ENCODE data around the gene CCNT1. TPM values are rescaled to one million over a fixed set of nuclear protein-coding genes. Genes with fewer than 3 reads are reported as not detected.

Gene CCNT1
- total and polyA plus RNA-seq, 2 of the 13 experiments (the other 11 are each of a cell fraction or from before 2014, with no cell fraction given) = 18.0 to 28.2 TPM

DNA sequence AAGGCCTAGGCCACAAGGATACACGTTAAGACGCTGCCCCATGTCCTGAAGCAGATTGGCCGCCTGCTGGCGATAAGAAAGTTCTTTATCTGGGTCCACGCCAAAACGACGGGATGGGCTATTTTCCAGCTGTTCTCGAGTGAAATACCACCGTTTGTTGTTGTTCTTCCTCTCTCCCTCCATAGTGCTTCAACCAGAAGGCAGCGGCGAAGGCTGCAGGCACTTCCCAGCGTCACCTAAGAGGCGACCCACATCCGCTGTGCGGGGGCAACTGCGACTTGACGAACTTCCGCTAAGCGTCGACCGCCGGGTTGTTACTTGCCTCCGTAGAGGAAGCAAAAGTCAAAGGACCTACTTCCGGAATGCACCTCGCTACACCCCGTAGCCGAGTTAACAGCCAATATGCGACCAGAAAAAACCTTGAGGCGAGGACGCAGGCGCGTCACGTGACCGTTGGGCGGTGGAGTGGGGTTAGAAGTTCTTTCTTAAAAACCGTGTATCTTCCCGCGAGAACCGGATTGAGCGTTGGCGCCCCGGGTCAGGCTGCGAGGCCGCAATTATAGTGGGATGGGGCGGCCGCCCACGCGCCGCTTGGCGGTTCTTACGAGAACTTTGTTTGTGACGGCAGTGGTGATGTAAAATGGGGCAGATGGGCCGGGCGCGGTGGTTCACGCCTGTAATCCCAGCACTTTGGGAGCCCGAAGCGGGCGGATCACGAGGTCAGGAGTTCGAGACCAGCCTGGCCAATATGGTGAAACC, at the start of gene CCNT1 (continued):
- TF ChIP-seq CREB1 (IDR thresholded peaks at IDR 0.05) (peak; percentile 95), CREB1 (CRISPR knock-in tag; IDR thresholded peaks at IDR 0.05) (peak; percentile 97), ZNF660 (CRISPR knock-in tag; IDR thresholded peaks at IDR 0.05; ENCODE audit: borderline replicate concordance, low read depth) (no peak), TCF7 (IDR thresholded peaks at IDR 0.05; ENCODE audit: low read depth) (no peak), ZSCAN22 (CRISPR knock-in tag; IDR thresholded peaks at IDR 0.05) (peak; percentile 53; the same call in 1 of the 2 replicates), NR2C2 (CRISPR knock-in tag; IDR thresholded peaks at IDR 0.05; ENCODE audit: borderline replicate concordance) (peak; percentile 96), MAFF (IDR thresholded peaks at IDR 0.05; ENCODE audit: low read depth, low read length) (no peak; the same call in 1 of the 2 replicates), ZNF550 (CRISPR knock-in tag; IDR thresholded peaks at IDR 0.05; ENCODE audit: borderline replicate concordance) (no peak), EP300 (IDR thresholded peaks at IDR 0.05; ENCODE audit: low read depth in 2 of 2, low read length in 2 of 2) (peak; percentile 27 to 40; a peak in 1 of 4 replicates), EP300 (CRISPR knock-in tag; IDR thresholded peaks at IDR 0.05; ENCODE audit: borderline replicate concordance) (no peak), SRSF4 (IDR thresholded peaks at IDR 0.05; ENCODE audit: low read depth, low read length, poor library complexity, severe bottlenecking) (no peak), ZNF644 (CRISPR knock-in tag; IDR thresholded peaks at IDR 0.05; ENCODE audit: low read depth) (0 out of 2 replicates have a peak, but pooled peaks have one; percentile 34), ZNF569 (CRISPR knock-in tag; IDR thresholded peaks at IDR 0.05; ENCODE audit: borderline replicate concordance) (no peak), RORA (CRISPR knock-in tag; IDR thresholded peaks at IDR 0.05) (no peak), SNAPC2 (CRISPR knock-in tag; IDR thresholded peaks at IDR 0.05) (no peak; the same call in 1 of the 2 replicates)
- TF ChIP-seq, protein P1, sequence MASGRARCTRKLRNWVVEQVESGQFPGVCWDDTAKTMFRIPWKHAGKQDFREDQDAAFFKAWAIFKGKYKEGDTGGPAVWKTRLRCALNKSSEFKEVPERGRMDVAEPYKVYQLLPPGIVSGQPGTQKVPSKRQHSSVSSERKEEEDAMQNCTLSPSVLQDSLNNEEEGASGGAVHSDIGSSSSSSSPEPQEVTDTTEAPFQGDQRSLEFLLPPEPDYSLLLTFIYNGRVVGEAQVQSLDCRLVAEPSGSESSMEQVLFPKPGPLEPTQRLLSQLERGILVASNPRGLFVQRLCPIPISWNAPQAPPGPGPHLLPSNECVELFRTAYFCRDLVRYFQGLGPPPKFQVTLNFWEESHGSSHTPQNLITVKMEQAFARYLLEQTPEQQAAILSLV (CRISPR knock-in tag; IDR thresholded peaks at IDR 0.05; ENCODE audit: borderline replicate concordance) = peak; percentile 16
- TF ChIP-seq, protein P2, sequence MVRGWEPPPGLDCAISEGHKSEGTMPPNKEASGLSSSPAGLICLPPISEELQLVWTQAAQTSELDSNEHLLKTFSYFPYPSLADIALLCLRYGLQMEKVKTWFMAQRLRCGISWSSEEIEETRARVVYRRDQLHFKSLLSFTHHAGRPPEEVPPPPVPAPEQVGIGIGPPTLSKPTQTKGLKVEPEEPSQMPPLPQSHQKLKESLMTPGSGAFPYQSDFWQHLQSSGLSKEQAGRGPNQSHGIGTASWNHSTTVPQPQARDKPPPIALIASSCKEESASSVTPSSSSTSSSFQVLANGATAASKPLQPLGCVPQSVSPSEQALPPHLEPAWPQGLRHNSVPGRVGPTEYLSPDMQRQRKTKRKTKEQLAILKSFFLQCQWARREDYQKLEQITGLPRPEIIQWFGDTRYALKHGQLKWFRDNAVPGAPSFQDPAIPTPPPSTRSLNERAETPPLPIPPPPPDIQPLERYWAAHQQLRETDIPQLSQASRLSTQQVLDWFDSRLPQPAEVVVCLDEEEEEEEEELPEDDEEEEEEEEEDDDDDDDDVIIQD (CRISPR knock-in tag; IDR thresholded peaks at IDR 0.05; ENCODE audit: low read depth) = peak; percentile 98
- TF ChIP-seq, protein P3, sequence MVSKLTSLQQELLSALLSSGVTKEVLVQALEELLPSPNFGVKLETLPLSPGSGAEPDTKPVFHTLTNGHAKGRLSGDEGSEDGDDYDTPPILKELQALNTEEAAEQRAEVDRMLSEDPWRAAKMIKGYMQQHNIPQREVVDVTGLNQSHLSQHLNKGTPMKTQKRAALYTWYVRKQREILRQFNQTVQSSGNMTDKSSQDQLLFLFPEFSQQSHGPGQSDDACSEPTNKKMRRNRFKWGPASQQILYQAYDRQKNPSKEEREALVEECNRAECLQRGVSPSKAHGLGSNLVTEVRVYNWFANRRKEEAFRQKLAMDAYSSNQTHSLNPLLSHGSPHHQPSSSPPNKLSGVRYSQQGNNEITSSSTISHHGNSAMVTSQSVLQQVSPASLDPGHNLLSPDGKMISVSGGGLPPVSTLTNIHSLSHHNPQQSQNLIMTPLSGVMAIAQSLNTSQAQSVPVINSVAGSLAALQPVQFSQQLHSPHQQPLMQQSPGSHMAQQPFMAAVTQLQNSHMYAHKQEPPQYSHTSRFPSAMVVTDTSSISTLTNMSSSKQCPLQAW (CRISPR knock-in tag; IDR thresholded peaks at IDR 0.05) = peak; percentile 94
- TF ChIP-seq, protein P4, sequence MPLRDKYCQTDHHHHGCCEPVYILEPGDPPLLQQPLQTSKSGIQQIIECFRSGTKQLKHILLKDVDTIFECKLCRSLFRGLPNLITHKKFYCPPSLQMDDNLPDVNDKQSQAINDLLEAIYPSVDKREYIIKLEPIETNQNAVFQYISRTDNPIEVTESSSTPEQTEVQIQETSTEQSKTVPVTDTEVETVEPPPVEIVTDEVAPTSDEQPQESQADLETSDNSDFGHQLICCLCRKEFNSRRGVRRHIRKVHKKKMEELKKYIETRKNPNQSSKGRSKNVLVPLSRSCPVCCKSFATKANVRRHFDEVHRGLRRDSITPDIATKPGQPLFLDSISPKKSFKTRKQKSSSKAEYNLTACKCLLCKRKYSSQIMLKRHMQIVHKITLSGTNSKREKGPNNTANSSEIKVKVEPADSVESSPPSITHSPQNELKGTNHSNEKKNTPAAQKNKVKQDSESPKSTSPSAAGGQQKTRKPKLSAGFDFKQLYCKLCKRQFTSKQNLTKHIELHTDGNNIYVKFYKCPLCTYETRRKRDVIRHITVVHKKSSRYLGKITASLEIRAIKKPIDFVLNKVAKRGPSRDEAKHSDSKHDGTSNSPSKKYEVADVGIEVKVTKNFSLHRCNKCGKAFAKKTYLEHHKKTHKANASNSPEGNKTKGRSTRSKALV (CRISPR knock-in tag; IDR thresholded peaks at IDR 0.05) = no peak
- TF ChIP-seq, protein P5, sequence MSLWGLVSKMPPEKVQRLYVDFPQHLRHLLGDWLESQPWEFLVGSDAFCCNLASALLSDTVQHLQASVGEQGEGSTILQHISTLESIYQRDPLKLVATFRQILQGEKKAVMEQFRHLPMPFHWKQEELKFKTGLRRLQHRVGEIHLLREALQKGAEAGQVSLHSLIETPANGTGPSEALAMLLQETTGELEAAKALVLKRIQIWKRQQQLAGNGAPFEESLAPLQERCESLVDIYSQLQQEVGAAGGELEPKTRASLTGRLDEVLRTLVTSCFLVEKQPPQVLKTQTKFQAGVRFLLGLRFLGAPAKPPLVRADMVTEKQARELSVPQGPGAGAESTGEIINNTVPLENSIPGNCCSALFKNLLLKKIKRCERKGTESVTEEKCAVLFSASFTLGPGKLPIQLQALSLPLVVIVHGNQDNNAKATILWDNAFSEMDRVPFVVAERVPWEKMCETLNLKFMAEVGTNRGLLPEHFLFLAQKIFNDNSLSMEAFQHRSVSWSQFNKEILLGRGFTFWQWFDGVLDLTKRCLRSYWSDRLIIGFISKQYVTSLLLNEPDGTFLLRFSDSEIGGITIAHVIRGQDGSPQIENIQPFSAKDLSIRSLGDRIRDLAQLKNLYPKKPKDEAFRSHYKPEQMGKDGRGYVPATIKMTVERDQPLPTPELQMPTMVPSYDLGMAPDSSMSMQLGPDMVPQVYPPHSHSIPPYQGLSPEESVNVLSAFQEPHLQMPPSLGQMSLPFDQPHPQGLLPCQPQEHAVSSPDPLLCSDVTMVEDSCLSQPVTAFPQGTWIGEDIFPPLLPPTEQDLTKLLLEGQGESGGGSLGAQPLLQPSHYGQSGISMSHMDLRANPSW (CRISPR knock-in tag; IDR thresholded peaks at IDR 0.05; ENCODE audit: borderline replicate concordance) = peak; percentile 59; the same call in 1 of the 2 replicates
